HCT116 (cell line): ENCODE measurements around the gene RNASEH2B. TPM values are rescaled to one million over a fixed set of nuclear protein-coding genes. Genes with fewer than 3 reads are reported as not detected.

ENCODE experiments used
- ATAC-seq: fragments of 200-7000 bp; cut with Tn5 transposase; 2 replicates; pipeline ENCODE4 v1.9.1; 2020; ENCODE audit warnings: mild to moderate bottlenecking, moderate library complexity
- BruUV-seq: library from RNA; stranded (reverse); fragments of 400-500 nt; replicated peaks from 2 replicates; lab custom pipeline; 2021; lab: Mats Ljungman, UMichigan
- CTCF ChIA-PET: fragments of 300-600 bp; sonication (Branson Sonifier 250); formaldehyde crosslinking; loops from one replicate; lab custom pipeline; 2021; ENCODE audit warnings: antibody characterized with exemption; lab: Charles Lee
- POLR2A ChIA-PET: fragments of 300-600, 350-600 bp; sonication (Branson Sonifier 250); formaldehyde crosslinking; loops from one replicate; lab custom pipeline; 2021; ENCODE audit warnings: antibody characterized with exemption; lab: Charles Lee
- RAD21 ChIA-PET, 2 experiments: fragments of 300-600 bp; sonication (Branson Sonifier 250); formaldehyde crosslinking; loops; one replicate each; lab custom pipeline; 2023; ENCODE audit warnings: low total read pairs in 2 of 2; ENCODE audit not compliant: uncharacterized antibody in 2 of 2, unreplicated experiment in 2 of 2, low non-redundant PET in 1 of 2; lab: Charles Lee
- DNase-seq: peaks from one replicate; pipeline ENCODE4 v3.0.0-alpha.2; 2010; ENCODE audit warnings: low read depth, low spot score
- H2AFZ ChIP-seq: fragments of 200-600 bp; shearing (Covaris generic), sonication (generic); 2 replicates; pipeline ENCODE4 v1.6.1; 2017; ENCODE audit warnings: low read depth, mixed run types, mixed read lengths, antibody characterized with exemption, low read length; ENCODE audit not compliant: poor library complexity, severe bottlenecking
- H3K27ac ChIP-seq: 2 replicates; pipeline ENCODE4 v1.5.1; 2012; ENCODE audit warnings: low read depth, low read length
- H3K27me3 ChIP-seq: fragments of 200-600 bp; sonication (generic); 2 replicates; pipeline ENCODE4 v1.6.1; 2016; ENCODE audit warnings: mixed run types, low read length, mixed read lengths; ENCODE audit not compliant: insufficient read depth
- H3K36me3 ChIP-seq, 2 experiments: fragments of 200-500 bp in 1 of 2; fragments of 200-600 bp in 1 of 2; sonication (Bioruptor generic) in 1 of 2; sonication (generic) in 1 of 2; 2 replicates each; pipeline versions ENCODE4 v1.5.1 to v1.6.1; 2014 to 2016; ENCODE audit warnings: low read length in 2 of 2, inconsistent platforms in 1 of 2, mixed read lengths in 1 of 2, mixed run types in 1 of 2; ENCODE audit not compliant: insufficient read depth in 2 of 2, control insufficient read depth in 1 of 2
- H3K4me1 ChIP-seq, 2 experiments: fragments of 200-600 bp in 1 of 2; sonication (generic) in 1 of 2; 2 replicates each; pipeline versions ENCODE4 v1.5.1 to v1.6.1; 2012 to 2017; ENCODE audit warnings: low read length in 2 of 2, inconsistent platforms in 1 of 2, mild to moderate bottlenecking in 1 of 2, mixed read lengths in 1 of 2, mixed run types in 1 of 2, moderate library complexity in 1 of 2; ENCODE audit not compliant: insufficient read depth in 2 of 2, control insufficient read depth in 1 of 2
- H3K4me2 ChIP-seq: fragments of 200-600 bp; sonication (generic); 2 replicates; pipeline ENCODE4 v1.6.1; 2017; ENCODE audit warnings: mixed run types, low read length, mixed read lengths
- H3K4me3 ChIP-seq, 2 experiments: fragments of 200-600 bp in 1 of 2; sonication (generic) in 1 of 2; replicated peaks in 1 of 2; 2 replicates each; pipeline ENCODE4 v1.5.1; 2011 to 2016; ENCODE audit warnings: low read length in 2 of 2, control low read depth in 1 of 2, low read depth in 1 of 2, mild to moderate bottlenecking in 1 of 2, mixed read lengths in 1 of 2, mixed run types in 1 of 2
- H3K79me2 ChIP-seq: fragments of 200-600 bp; sonication (generic); 2 replicates; pipeline ENCODE4 v1.6.1; 2017; ENCODE audit warnings: mild to moderate bottlenecking, mixed run types, low read length, moderate library complexity, mixed read lengths; ENCODE audit not compliant: insufficient read depth
- H3K9ac ChIP-seq: fragments of 200-600 bp; sonication (generic); 2 replicates; pipeline ENCODE4 v1.6.1; 2016; ENCODE audit warnings: low read length, mixed read lengths
- H3K9me2 ChIP-seq: fragments of 200-600 bp; sonication (generic), shearing (Covaris generic); 2 replicates; pipeline ENCODE4 v1.6.1; 2017; ENCODE audit warnings: mixed run types, mild to moderate bottlenecking, moderate library complexity; ENCODE audit not compliant: insufficient read depth
- H3K9me3 ChIP-seq, 2 experiments: fragments of 200-500 bp in 1 of 2; fragments of 200-600 bp in 1 of 2; sonication (Bioruptor generic) in 1 of 2; sonication (generic) in 1 of 2; 2 replicates each; pipeline ENCODE4 v1.6.1; 2014 to 2017; ENCODE audit warnings: low read length in 2 of 2, mixed read lengths in 2 of 2, inconsistent platforms in 1 of 2, low read depth in 1 of 2, mild to moderate bottlenecking in 1 of 2, mixed run types in 1 of 2, moderate library complexity in 1 of 2; ENCODE audit not compliant: control insufficient read depth in 1 of 2, insufficient read depth in 1 of 2
- H4K20me1 ChIP-seq: fragments of 200-600 bp; sonication (generic), shearing (Covaris generic); 2 replicates; pipeline ENCODE4 v1.6.1; 2017; ENCODE audit warnings: mixed run types, mild to moderate bottlenecking, moderate library complexity; ENCODE audit not compliant: insufficient read depth
- CEBPB ChIP-seq: IDR thresholded peaks from 2 replicates; pipeline ENCODE4 v1.6.1; 2012; ENCODE audit warnings: low read depth
- ELF1 ChIP-seq: IDR thresholded peaks from 2 replicates; pipeline ENCODE4 v1.6.1; 2012; ENCODE audit warnings: low read depth, borderline replicate concordance
- EZH2phosphoT487 ChIP-seq: fragments of 200-600 bp; IDR thresholded peaks from 2 replicates; pipeline ENCODE4 v1.6.1; 2018; ENCODE audit warnings: antibody characterized with exemption, borderline replicate concordance
- FOSL1 ChIP-seq: IDR thresholded peaks from 2 replicates; pipeline ENCODE4 v1.6.1; 2012; ENCODE audit warnings: low read depth
- POLR2A ChIP-seq: IDR thresholded peaks from 2 replicates; pipeline ENCODE4 v1.7.0; 2011; ENCODE audit warnings: borderline replicate concordance; ENCODE audit not compliant: insufficient read depth, insufficient read length; ENCODE audit errors: extremely low read depth
- RAD21 ChIP-seq: IDR thresholded peaks from 2 replicates; pipeline ENCODE4 v1.6.1; 2012; ENCODE audit warnings: low read depth, mild to moderate bottlenecking
- REST ChIP-seq: IDR thresholded peaks from 2 replicates; pipeline ENCODE4 v1.6.1; 2012; ENCODE audit warnings: low read depth
- TCF7L2 ChIP-seq: IDR thresholded peaks from 2 replicates; pipeline ENCODE4 v1.7.0; 2011; ENCODE audit warnings: borderline replicate concordance, inconsistent platforms; ENCODE audit not compliant: insufficient read depth, insufficient read length; ENCODE audit errors: extremely low read depth
- YY1 ChIP-seq: IDR thresholded peaks from 2 replicates; pipeline ENCODE4 v1.6.1; 2011; ENCODE audit warnings: low read length, low read depth, moderate library complexity, mild to moderate bottlenecking; ENCODE audit not compliant: insufficient replicate concordance; ENCODE audit errors: extremely low read depth
- intact Hi-C: fragments of 100-400 bp; cut with micrococcal nuclease; formaldehyde crosslinking; loops from 2 replicates; pipeline ENCODE4 v1.10.0; 2022
- total RNA-seq: library from RNA; stranded (reverse); gene quantifications from one replicate; pipeline ENCODE4 v1.2.1, GENCODE V29; 2021; ENCODE audit not compliant: unreplicated experiment

Gene RNASEH2B
- total RNA-seq, 1 experiment from 2014 or later: 41.3 TPM

GRCh38 chr13:50936679-50937078 is 27.1 kb downstream of the RNASEH2B start:
- Histone ChIP-seq H3K79me2 (no peaks in the 10 kb centered on the region), H3K4me2 (no peak overlapping the region), H3K4me1 (no peaks in the 10 kb centered on the region), H3K9ac (no peak overlapping the region), H4K20me1 (no peaks in the 10 kb centered on the region), H3K27me3 (no peaks in the 10 kb centered on the region), H3K27ac (no peak overlapping the region), H3K4me3 (no peak overlapping the region), H3K9me3 (no peaks in the 10 kb centered on the region), H3K36me3 (peaks cover 0 to 4% of the 10 kb centered on the region in 2 experiments; a peak in 1 of 4 replicates), H3K9me2 (no peaks in the 10 kb centered on the region), H2AFZ (no peak overlapping the region)
- intact Hi-C loops: no loop called here
- BruUV-seq: no TSS peak
- ATAC-seq (no peak), DNase-seq (no peak)
- no peak for TF ChIP-seq CEBPB
- TF ChIP-seq RAD21: no peak
- TF ChIP-seq REST: no peak
- no peak for TF ChIP-seq POLR2A
- TF ChIP-seq YY1: no peak
- no peak for TF ChIP-seq EZH2phosphoT487
- no peak for TF ChIP-seq TCF7L2
- TF ChIP-seq ELF1: no peak
- TF ChIP-seq FOSL1: no peak
- POLR2A ChIA-PET: no interaction called here
- RAD21 ChIA-PET: no interaction called here
- CTCF ChIA-PET: no interaction called here
